GM18502 (cell line): ENCODE results near the gene MAPKAP1.

Experiments used
- ATAC-seq: cut with Tn5 transposase; IDR thresholded peaks from one replicate; pipeline ENCODE4 v1.9.1; 2021; ENCODE audit warnings: mild to moderate bottlenecking; ENCODE audit not compliant: unreplicated experiment, poor library complexity

The MAPKAP1 gene

GRCh38 chr9:125681086-125681622 lies 25.9 kb downstream of the MAPKAP1 start:
- no peak for ATAC-seq

- no peak for ATAC-seq
Measured at GRCh38 chr9:125680445-125680844, 26.6 kb downstream of the MAPKAP1 start.

- ATAC-seq: no peak
Measured at GRCh38 chr9:125679597-125680189, 27.3 kb downstream of the MAPKAP1 start.

GRCh38 chr9:125674981-125675973 lies 31.7 kb downstream of the MAPKAP1 start:
- ATAC-seq: no peak

GRCh38 chr9:125672876-125673275 lies 34.1 kb downstream of the MAPKAP1 start:
- no peak for ATAC-seq

GRCh38 chr9:125663127-125663526 lies 43.9 kb downstream of the MAPKAP1 start:
- ATAC-seq: no peak

- ATAC-seq: no peak
Measured at GRCh38 chr9:125660557-125660956, 46.5 kb downstream of the MAPKAP1 start.

GRCh38 chr9:125659954-125660353 lies 47.1 kb downstream of the MAPKAP1 start:
- no peak for ATAC-seq

- ATAC-seq: no peak
Measured at GRCh38 chr9:125659201-125659840, 47.7 kb downstream of the MAPKAP1 start.

- no peak for ATAC-seq
Measured at GRCh38 chr9:125656560-125656959, 50.4 kb downstream of the MAPKAP1 start.

GRCh38 chr9:125655691-125656410 lies 51.2 kb downstream of the MAPKAP1 start:
- ATAC-seq: no peak

- ATAC-seq: no peak
Measured at GRCh38 chr9:125655066-125655633, 51.9 kb downstream of the MAPKAP1 start.

GRCh38 chr9:125654121-125654520 lies 52.9 kb downstream of the MAPKAP1 start:
- ATAC-seq: no peak

GRCh38 chr9:125653325-125653724 lies 53.7 kb downstream of the MAPKAP1 start:
- ATAC-seq: no peak

GRCh38 chr9:125652759-125653158 lies 54.2 kb downstream of the MAPKAP1 start:
- no peak for ATAC-seq

- no peak for ATAC-seq
Measured at GRCh38 chr9:125652233-125652594, 54.8 kb downstream of the MAPKAP1 start.

- ATAC-seq: no peak
Measured at GRCh38 chr9:125651576-125652232, 55.3 kb downstream of the MAPKAP1 start.

GRCh38 chr9:125650271-125650737 lies 56.7 kb downstream of the MAPKAP1 start:
- ATAC-seq: peak; percentile 82

GRCh38 chr9:125649826-125650225 lies 57.2 kb downstream of the MAPKAP1 start:
- ATAC-seq: no peak
